ENCODE measurements around the gene FASLG. TPM values are rescaled to one million over a fixed set of nuclear protein-coding genes. Genes with fewer than 3 reads are reported as not detected.
A peak's percentile ranks its signal among the peaks of the same experiment; 100 is the strongest.

The FASLG gene
- total and polyA plus RNA-seq, 4 donors = 0.20 to 0.34 (median 0.30) TPM; not detected in 1

- WGBS, 2 donors = 74 to 85% methylated on average over 5 of the region's 5 CpGs
- ATAC-seq (ENCODE audit: insufficient read depth, low FRiP score) (no peak), DNase-seq (no peak)
- H3K27me3 ChIP-seq (ENCODE audit: control insufficient read depth in 3 of 3, insufficient read depth in 3 of 3, low read length in 2 of 3) = peaks cover 0 to 4% (median 0%) of the 10 kb centered on the region in 3 donors
- peaks cover 0 to 8% (median 0%) of the 10 kb centered on the region in 5 donors for H3K4me1 ChIP-seq (ENCODE audit: control insufficient read depth in 5 of 5, insufficient read depth in 5 of 5, low read length in 5 of 5)
- no peak overlapping the region for H3K4me3 ChIP-seq
- no peak overlapping the region for H3K27ac ChIP-seq (ENCODE audit: low read depth in 1 of 2, low read length in 1 of 2)
- no peak for TF ChIP-seq CTCF (IDR thresholded peaks at IDR 0.05; ENCODE audit: control extremely low read depth, extremely low read depth)
- no peak overlapping the region for H3K9ac ChIP-seq (ENCODE audit: insufficient read depth in 1 of 2, low read length in 2 of 2)
- H3K36me3 ChIP-seq (ENCODE audit: control insufficient read depth in 4 of 4, insufficient read depth in 4 of 4, low read length in 4 of 4) = no peaks in the 10 kb centered on the region
- no peaks in the 10 kb centered on the region for H3K9me3 ChIP-seq (ENCODE audit: control insufficient read depth in 4 of 4, insufficient read depth in 3 of 4, low read length in 3 of 4)
These were observed 17.4 kb upstream of the FASLG start for GRCh38 chr1:172641492-172641891.

DNA sequence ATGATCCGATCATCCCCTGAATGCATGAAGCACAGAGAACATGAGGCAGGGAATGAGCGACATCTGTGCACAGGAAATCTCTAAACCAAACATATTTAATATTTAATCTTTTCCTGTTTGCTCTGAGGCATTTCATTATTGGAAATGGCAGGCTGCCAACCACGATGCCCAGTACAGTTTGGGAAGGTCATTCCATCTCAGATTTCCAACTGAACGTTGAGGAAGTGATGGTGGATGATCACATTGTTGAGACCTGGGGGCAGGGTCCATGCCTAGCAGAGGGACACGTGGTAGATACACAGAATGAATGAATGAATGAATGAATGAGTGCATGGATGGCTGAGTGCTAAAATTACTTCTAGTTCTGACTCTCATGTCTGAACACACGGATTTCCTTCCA, 15.9 kb upstream of the FASLG start:
- 47 to 63% methylated on average over 6 of the region's 6 CpGs for WGBS, 2 donors
- Histone ChIP-seq H3K4me3 (no peak overlapping the region), H3K27me3 (ENCODE audit: control insufficient read depth in 3 of 3, insufficient read depth in 3 of 3, low read length in 2 of 3) (peaks cover 0 to 4% (median 0%) of the 10 kb centered on the region in 3 donors), H3K9ac (ENCODE audit: insufficient read depth in 1 of 2, low read length in 2 of 2) (no peak overlapping the region), H3K27ac (ENCODE audit: low read depth in 1 of 2, low read length in 1 of 2) (no peak overlapping the region), H3K9me3 (ENCODE audit: control insufficient read depth in 4 of 4, insufficient read depth in 3 of 4, low read length in 3 of 4) (no peaks in the 10 kb centered on the region), H3K4me1 (ENCODE audit: control insufficient read depth in 5 of 5, insufficient read depth in 5 of 5, low read length in 5 of 5) (peaks cover 0 to 8% (median 0%) of the 10 kb centered on the region in 5 donors), H3K36me3 (ENCODE audit: control insufficient read depth in 4 of 4, insufficient read depth in 4 of 4, low read length in 4 of 4) (no peaks in the 10 kb centered on the region)
- ATAC-seq (ENCODE audit: insufficient read depth, low FRiP score) = no peak
- TF ChIP-seq CTCF (IDR thresholded peaks at IDR 0.05; ENCODE audit: control extremely low read depth, extremely low read depth) = no peak
- DNase-seq = peak; percentile 7 to 27 (median 23)

GRCh38 chr1:172646653-172647052, 12.2 kb upstream of the FASLG start:
- ATAC-seq (ENCODE audit: insufficient read depth, low FRiP score) = no peak
- 91 to 92% methylated on average over 1 of the region's 1 CpG for WGBS, 2 donors
- no peaks in the 10 kb centered on the region for H3K27me3 ChIP-seq (ENCODE audit: control insufficient read depth in 3 of 3, insufficient read depth in 3 of 3, low read length in 2 of 3)
- no peak for DNase-seq
- H3K4me3 ChIP-seq = no peak overlapping the region
- H3K36me3 ChIP-seq (ENCODE audit: control insufficient read depth in 4 of 4, insufficient read depth in 4 of 4, low read length in 4 of 4) = no peaks in the 10 kb centered on the region
- H3K4me1 ChIP-seq (ENCODE audit: control insufficient read depth in 5 of 5, insufficient read depth in 5 of 5, low read length in 5 of 5) = peaks cover 0 to 9% (median 0%) of the 10 kb centered on the region in 5 donors
- TF ChIP-seq CTCF (IDR thresholded peaks at IDR 0.05; ENCODE audit: control extremely low read depth, extremely low read depth) = no peak
- H3K27ac ChIP-seq (ENCODE audit: low read depth in 1 of 2, low read length in 1 of 2) = peak overlapping the region in 1 of 2 donors; percentile 67
- H3K9me3 ChIP-seq (ENCODE audit: control insufficient read depth in 4 of 4, insufficient read depth in 3 of 4, low read length in 3 of 4) = no peaks in the 10 kb centered on the region
- H3K9ac ChIP-seq (ENCODE audit: insufficient read depth in 1 of 2, low read length in 2 of 2) = no peak overlapping the region

GRCh38 chr1:172647110-172647564, 11.8 kb upstream of the FASLG start:
- ATAC-seq (ENCODE audit: insufficient read depth, low FRiP score) (no peak), DNase-seq (no peak)
- Histone ChIP-seq H3K4me1 (ENCODE audit: control insufficient read depth in 5 of 5, insufficient read depth in 5 of 5, low read length in 5 of 5) (peaks cover 0 to 9% (median 0%) of the 10 kb centered on the region in 5 donors), H3K27me3 (ENCODE audit: control insufficient read depth in 3 of 3, insufficient read depth in 3 of 3, low read length in 2 of 3) (no peaks in the 10 kb centered on the region), H3K9me3 (ENCODE audit: control insufficient read depth in 4 of 4, insufficient read depth in 3 of 4, low read length in 3 of 4) (no peaks in the 10 kb centered on the region), H3K27ac (ENCODE audit: low read depth in 1 of 2, low read length in 1 of 2) (peak overlapping the region in 1 of 2 donors; percentile 67), H3K9ac (ENCODE audit: insufficient read depth in 1 of 2, low read length in 2 of 2) (no peak overlapping the region), H3K36me3 (ENCODE audit: control insufficient read depth in 4 of 4, insufficient read depth in 4 of 4, low read length in 4 of 4) (no peaks in the 10 kb centered on the region), H3K4me3 (no peak overlapping the region)
- 62 to 67% methylated on average over 8 of the region's 8 CpGs for WGBS, 2 donors
- TF ChIP-seq CTCF (IDR thresholded peaks at IDR 0.05; ENCODE audit: control extremely low read depth, extremely low read depth) = no peak

Measured in lung (tissue), 12 donors.